ENCODE results near the gene ARHGEF19.
"Not testable (repeated sequence)": the region's sequence is repeated elsewhere in the genome, so short reads cannot be mapped to it uniquely, and the experiment has no call there.

The ARHGEF19 gene

GRCh38 chr1:16205334-16205671, 7.1 kb downstream of the ARHGEF19 start:
- DNase-seq (ENCODE audit: low read depth in 2 of 2, low spot score in 1 of 2): no peak

DNA sequence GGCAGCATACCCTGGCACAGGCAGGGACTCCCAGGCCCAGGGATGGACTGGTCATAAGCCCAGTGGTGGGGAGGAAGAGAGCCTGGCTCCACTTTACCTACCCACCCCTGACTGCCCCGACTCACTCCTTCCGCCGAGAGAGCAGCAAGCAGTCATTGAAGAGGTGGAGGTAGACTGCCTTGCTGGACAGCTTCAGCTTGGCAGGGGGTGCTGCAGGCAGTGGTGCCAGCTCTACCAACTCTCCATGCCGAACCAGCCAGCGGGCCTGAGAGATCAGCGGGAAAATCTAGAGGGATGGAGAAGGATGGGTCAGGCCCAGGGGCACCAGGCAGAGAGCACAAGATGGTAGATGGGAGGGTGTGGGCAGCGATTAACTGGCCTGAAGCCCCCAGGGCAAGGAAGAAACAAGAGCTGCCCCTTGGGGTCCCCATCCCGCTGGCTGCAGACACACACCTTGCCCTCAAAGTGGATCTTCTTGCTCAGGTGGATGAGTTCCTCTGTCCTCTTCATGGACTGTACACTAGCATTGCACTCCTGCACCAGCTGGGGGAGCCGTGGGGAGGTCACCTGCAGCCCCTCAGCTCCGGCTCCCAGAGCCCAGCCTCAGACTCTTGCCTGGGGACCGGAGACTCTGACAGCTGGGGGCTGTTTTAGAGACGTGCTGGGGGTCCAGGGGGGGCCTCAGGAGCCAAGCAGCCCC, 7.7 kb downstream of the ARHGEF19 start:
- no peak for DNase-seq (ENCODE audit: low read depth in 2 of 2, low spot score in 1 of 2)

- DNase-seq (ENCODE audit: low read depth in 2 of 2, low spot score in 1 of 2): no peak
Observed at GRCh38 chr1:16204216-16204615, 8.2 kb downstream of the ARHGEF19 start.

DNA sequence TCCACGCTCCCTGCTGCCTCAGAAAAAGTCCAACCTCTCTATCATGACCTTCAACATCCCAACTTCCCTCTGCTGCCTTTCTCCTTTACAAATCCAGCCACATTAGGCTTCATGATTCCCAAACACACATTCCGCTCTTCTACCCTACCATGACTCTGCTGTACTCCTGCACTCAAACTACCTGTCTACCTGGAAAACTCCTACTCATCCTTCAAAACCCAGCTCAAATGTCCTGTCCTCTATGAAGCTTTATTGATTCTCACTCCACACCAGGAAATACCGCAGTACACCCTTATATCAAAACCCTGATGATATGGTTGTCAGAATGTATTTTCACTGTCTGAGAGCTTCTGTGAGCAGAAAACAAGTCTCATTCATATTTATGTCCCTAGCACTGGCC, 8.9 kb downstream of the ARHGEF19 start:
- DNase-seq (ENCODE audit: low read depth in 2 of 2, low spot score in 1 of 2): no peak

GRCh38 chr1:16202281-16203210, 9.9 kb downstream of the ARHGEF19 start:
- DNase-seq (ENCODE audit: low read depth in 2 of 2, low spot score in 1 of 2): no peak

DNA sequence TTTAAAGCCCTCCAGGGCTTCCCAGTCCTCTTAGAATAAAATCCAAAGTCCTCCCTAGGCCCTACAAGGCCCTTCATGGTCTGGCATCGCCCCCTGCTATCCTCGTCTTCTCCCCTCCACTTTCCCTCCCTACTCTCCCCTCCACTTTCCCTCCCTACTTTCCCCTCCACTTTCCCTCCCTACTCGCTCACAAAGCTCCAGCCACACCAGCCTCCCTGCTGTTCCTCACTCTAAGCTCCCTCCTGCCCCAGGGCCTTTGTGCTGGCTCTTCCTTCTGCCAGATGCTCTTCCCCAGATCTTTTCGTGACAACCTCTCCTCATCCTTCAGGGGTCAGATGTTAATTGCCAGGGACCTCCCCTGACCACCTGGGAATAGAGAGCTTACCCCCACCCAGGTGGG, 12.8 kb downstream of the ARHGEF19 start:
- no peak for DNase-seq (ENCODE audit: low read depth in 2 of 2, low spot score in 1 of 2)

- DNase-seq (ENCODE audit: low read depth in 2 of 2, low spot score in 1 of 2): no peak
Observed at GRCh38 chr1:16199157-16199501, 13.3 kb downstream of the ARHGEF19 start.

- no peak for DNase-seq (ENCODE audit: low read depth in 2 of 2, low spot score in 1 of 2)
Observed at GRCh38 chr1:16198444-16199156, 13.9 kb downstream of the ARHGEF19 start.

DNA sequence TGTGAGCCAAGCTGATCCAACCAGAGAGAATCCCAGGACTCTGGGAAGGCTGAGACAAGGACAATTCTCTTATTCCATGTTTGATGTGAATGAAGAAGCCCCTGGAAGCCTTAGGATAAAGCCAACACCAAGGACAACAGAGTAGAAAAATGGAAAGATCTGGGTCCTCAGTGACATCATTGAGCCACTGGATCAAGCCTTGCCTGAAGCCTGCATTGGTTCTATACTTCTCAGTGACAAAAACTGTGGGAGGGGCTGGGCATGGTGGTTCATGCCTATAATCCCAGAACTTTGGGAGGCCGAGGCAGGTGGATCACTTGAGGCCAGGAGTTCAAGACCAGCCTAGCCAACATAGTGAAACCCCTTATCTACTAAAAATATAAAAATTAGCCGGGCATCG, 15.6 kb downstream of the ARHGEF19 start:
- DNase-seq (ENCODE audit: low read depth in 2 of 2, low spot score in 1 of 2): no peak

DNA sequence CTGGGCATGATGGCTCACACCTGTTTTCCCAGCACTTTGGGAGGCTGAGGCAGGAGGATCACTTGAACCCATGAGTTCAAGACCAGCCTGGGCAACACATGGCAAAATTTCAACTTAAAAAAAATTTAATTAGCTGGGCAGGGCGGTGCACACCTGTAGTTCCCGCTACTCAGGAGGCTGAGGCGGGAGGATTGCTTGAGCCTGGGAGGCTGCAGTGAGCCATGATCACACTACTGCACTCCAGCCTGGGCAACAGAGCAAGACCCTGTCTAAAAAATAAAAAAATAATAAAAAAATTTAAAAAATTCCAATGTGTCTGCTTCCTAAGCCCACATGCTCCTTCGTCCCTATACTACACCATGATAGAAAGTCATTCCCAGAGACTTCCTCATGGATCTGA, 16.3 kb downstream of the ARHGEF19 start:
- not testable (repeated sequence) for DNase-seq (ENCODE audit: low read depth in 2 of 2, low spot score in 1 of 2)

GRCh38 chr1:16195518-16195905, 16.9 kb downstream of the ARHGEF19 start:
- no peak for DNase-seq (ENCODE audit: low read depth in 2 of 2, low spot score in 1 of 2)

- no peak for DNase-seq (ENCODE audit: low read depth in 2 of 2, low spot score in 1 of 2)
Observed at GRCh38 chr1:16191916-16192546, 20.4 kb downstream of the ARHGEF19 start.

GRCh38 chr1:16191309-16191708, 21.1 kb downstream of the ARHGEF19 start:
- no peak for DNase-seq (ENCODE audit: low read depth in 2 of 2, low spot score in 1 of 2)

DNA sequence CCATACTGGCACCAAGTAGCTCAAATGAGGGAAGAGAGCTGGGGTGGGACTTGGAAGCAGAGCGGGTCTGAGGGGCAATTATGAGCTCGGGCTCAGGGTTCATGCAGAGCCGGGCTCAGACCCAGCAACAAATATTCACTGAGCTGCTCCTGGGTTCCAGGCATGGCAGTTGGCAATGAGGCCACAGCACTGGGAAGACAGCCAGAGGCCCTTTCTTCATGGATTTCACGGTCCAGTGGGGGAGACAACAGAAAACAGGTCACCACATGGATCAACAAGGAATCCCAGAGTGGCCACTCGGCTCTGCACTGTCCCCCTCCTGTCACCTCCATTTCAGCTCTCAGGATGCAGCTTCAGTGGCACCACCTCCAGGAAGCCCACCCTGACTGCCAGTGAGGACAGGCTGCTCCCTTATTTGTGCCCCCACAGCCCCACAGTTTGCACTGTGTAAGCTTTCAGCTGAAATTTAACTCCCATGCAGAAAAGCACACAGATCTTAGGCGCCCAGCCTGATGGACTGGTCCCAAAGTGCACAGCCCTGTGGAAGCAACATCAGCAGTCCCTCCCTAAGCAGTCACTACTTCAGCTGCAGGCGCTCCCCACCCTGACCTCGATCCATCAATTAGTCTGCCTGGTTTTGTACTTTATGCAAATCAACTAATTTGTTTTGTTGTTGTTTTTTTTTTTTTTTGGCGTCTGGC, 22.4 kb downstream of the ARHGEF19 start:
- DNase-seq (ENCODE audit: low read depth in 2 of 2, low spot score in 1 of 2): no peak

DNA sequence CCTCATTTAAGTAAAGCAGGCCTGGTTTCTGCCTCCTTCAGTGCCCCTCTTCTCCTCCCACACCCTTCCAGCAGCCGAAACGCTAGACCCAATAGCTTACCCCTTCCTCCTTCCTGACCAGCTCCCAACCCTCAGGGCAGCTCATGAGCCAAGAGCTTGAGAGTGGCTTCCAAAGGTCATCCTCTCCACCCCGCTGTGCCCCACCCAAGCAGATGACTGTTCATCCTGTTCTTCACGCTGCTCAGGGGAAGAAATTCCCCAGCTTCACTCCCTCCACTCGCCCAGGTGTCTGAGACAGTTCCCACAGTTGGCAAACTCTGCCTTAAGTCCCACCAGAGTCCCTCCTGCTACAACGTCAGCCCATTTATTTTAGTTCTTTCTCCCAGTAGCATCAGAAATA, 23.4 kb downstream of the ARHGEF19 start:
- DNase-seq (ENCODE audit: low read depth in 2 of 2, low spot score in 1 of 2): no peak

DNA sequence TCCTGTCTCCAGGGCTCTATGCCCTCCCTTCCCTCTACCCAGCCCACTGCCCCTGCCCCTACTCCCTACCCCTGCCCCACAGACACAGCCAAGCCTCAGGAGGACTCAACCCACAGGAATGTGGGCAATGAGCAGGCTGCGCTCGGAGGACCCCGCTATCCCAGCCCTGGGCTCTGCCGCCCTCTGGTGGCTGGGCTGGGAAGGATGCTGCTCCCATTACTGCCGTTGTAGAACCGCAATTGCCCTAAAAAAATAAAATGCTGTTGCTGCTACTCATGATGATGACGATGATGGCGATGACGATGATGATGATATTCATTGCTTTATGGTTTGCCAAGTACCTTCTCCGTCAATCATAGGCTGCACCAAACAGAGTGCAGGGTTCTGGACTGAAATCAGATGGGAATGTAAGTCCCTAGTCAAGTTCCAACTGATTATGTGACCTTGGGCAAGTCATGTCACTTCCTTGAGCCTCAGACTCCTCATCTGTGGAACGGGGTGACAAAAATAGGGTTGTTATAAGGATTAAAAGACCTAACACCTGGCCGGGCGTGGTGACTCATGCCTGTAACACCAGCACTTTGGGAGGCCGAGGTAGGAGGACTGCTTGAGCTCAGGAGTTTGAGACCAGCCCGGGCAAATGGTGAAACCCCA, 24.6 kb downstream of the ARHGEF19 start:
- peak; percentile 52 to 54 for DNase-seq (ENCODE audit: low read depth in 2 of 2, low spot score in 1 of 2)

GRCh38 chr1:16186655-16187235, 25.7 kb downstream of the ARHGEF19 start:
- DNase-seq (ENCODE audit: low read depth in 2 of 2, low spot score in 1 of 2): no peak

GRCh38 chr1:16184557-16185303, 27.7 kb downstream of the ARHGEF19 start:
- no peak for DNase-seq (ENCODE audit: low read depth in 2 of 2, low spot score in 1 of 2)

Data from stimulated activated CD8-positive, alpha-beta memory T cell treated with anti-CD3 and anti-CD28 coated beads, Interleukin-4, amount 100 ng/mL, for 1 hour (primary cell).